ENCODE results near the gene GBGT1.

GBGT1 gene

GRCh38 chr9:133119103-133119845 is 44.4 kb downstream of the GBGT1 start:
- Histone ChIP-seq H3K27me3 (ENCODE audit: insufficient read depth, low read length) (peaks cover 67% of the 10 kb centered on the region), H3K4me3 (ENCODE audit: low read length) (no peak overlapping the region), H3K27ac (ENCODE audit: low read length) (no peak overlapping the region), H3K4me1 (ENCODE audit: insufficient read depth, low read length) (peaks cover 9% of the 10 kb centered on the region; the same call in 1 of the 2 replicates), H3K9me3 (ENCODE audit: insufficient read depth, low read depth, low read length) (no peaks in the 10 kb centered on the region), H3K36me3 (ENCODE audit: insufficient read depth, low read depth, low read length) (no peaks in the 10 kb centered on the region), H3K9ac (ENCODE audit: low read depth, low read length) (no peak overlapping the region)

GRCh38 chr9:133118568-133118967 is 45.1 kb downstream of the GBGT1 start:
- Histone ChIP-seq H3K27me3 (ENCODE audit: insufficient read depth, low read length) (peaks cover 62% of the 10 kb centered on the region), H3K27ac (ENCODE audit: low read length) (no peak overlapping the region), H3K4me1 (ENCODE audit: insufficient read depth, low read length) (peaks cover 9% of the 10 kb centered on the region; the same call in 1 of the 2 replicates), H3K4me3 (ENCODE audit: low read length) (no peak overlapping the region), H3K36me3 (ENCODE audit: insufficient read depth, low read depth, low read length) (no peaks in the 10 kb centered on the region), H3K9ac (ENCODE audit: low read depth, low read length) (no peak overlapping the region), H3K9me3 (ENCODE audit: insufficient read depth, low read depth, low read length) (no peaks in the 10 kb centered on the region)

GRCh38 chr9:133118179-133118520 is 45.6 kb downstream of the GBGT1 start:
- no peak overlapping the region for H3K9ac ChIP-seq (ENCODE audit: low read depth, low read length)
- H3K27ac ChIP-seq (ENCODE audit: low read length): no peak overlapping the region
- H3K9me3 ChIP-seq (ENCODE audit: insufficient read depth, low read depth, low read length): no peaks in the 10 kb centered on the region
- peaks cover 61% of the 10 kb centered on the region for H3K27me3 ChIP-seq (ENCODE audit: insufficient read depth, low read length)
- no peaks in the 10 kb centered on the region for H3K36me3 ChIP-seq (ENCODE audit: insufficient read depth, low read depth, low read length)
- H3K4me1 ChIP-seq (ENCODE audit: insufficient read depth, low read length): peaks cover 9% of the 10 kb centered on the region; the same call in 1 of the 2 replicates
- H3K4me3 ChIP-seq (ENCODE audit: low read length): no peak overlapping the region

- no peak overlapping the region for H3K4me3 ChIP-seq (ENCODE audit: low read length)
- peaks cover 54% of the 10 kb centered on the region for H3K27me3 ChIP-seq (ENCODE audit: insufficient read depth, low read length)
- H3K36me3 ChIP-seq (ENCODE audit: insufficient read depth, low read depth, low read length): no peaks in the 10 kb centered on the region
- H3K4me1 ChIP-seq (ENCODE audit: insufficient read depth, low read length): peaks cover 9% of the 10 kb centered on the region; the same call in 1 of the 2 replicates
- no peaks in the 10 kb centered on the region for H3K9me3 ChIP-seq (ENCODE audit: insufficient read depth, low read depth, low read length)
- H3K9ac ChIP-seq (ENCODE audit: low read depth, low read length): no peak overlapping the region
- no peak overlapping the region for H3K27ac ChIP-seq (ENCODE audit: low read length)
Observed at GRCh38 chr9:133117271-133118178, 46.2 kb downstream of the GBGT1 start.

- H3K4me3 ChIP-seq (ENCODE audit: low read length): no peak overlapping the region
- no peak overlapping the region for H3K9ac ChIP-seq (ENCODE audit: low read depth, low read length)
- peaks cover 45% of the 10 kb centered on the region for H3K27me3 ChIP-seq (ENCODE audit: insufficient read depth, low read length)
- H3K27ac ChIP-seq (ENCODE audit: low read length): no peak overlapping the region
- peaks cover 9% of the 10 kb centered on the region; the same call in 1 of the 2 replicates for H3K4me1 ChIP-seq (ENCODE audit: insufficient read depth, low read length)
- no peaks in the 10 kb centered on the region for H3K36me3 ChIP-seq (ENCODE audit: insufficient read depth, low read depth, low read length)
- H3K9me3 ChIP-seq (ENCODE audit: insufficient read depth, low read depth, low read length): no peaks in the 10 kb centered on the region
Observed at GRCh38 chr9:133116346-133117231, 47.1 kb downstream of the GBGT1 start.

- H3K4me3 ChIP-seq (ENCODE audit: low read length): no peak overlapping the region
- no peak overlapping the region for H3K9ac ChIP-seq (ENCODE audit: low read depth, low read length)
- peaks cover 43% of the 10 kb centered on the region for H3K27me3 ChIP-seq (ENCODE audit: insufficient read depth, low read length)
- H3K36me3 ChIP-seq (ENCODE audit: insufficient read depth, low read depth, low read length): no peaks in the 10 kb centered on the region
- H3K9me3 ChIP-seq (ENCODE audit: insufficient read depth, low read depth, low read length): no peaks in the 10 kb centered on the region
- H3K27ac ChIP-seq (ENCODE audit: low read length): no peak overlapping the region
- H3K4me1 ChIP-seq (ENCODE audit: insufficient read depth, low read length): peaks cover 9% of the 10 kb centered on the region; the same call in 1 of the 2 replicates
Observed at GRCh38 chr9:133115604-133116345, 47.9 kb downstream of the GBGT1 start.

GRCh38 chr9:133114886-133115603 is 48.7 kb downstream of the GBGT1 start:
- H3K4me1 ChIP-seq (ENCODE audit: insufficient read depth, low read length): peaks cover 9% of the 10 kb centered on the region; the same call in 1 of the 2 replicates
- H3K9me3 ChIP-seq (ENCODE audit: insufficient read depth, low read depth, low read length): no peaks in the 10 kb centered on the region
- H3K9ac ChIP-seq (ENCODE audit: low read depth, low read length): no peak overlapping the region
- peaks cover 37% of the 10 kb centered on the region for H3K27me3 ChIP-seq (ENCODE audit: insufficient read depth, low read length)
- no peak overlapping the region for H3K4me3 ChIP-seq (ENCODE audit: low read length)
- H3K36me3 ChIP-seq (ENCODE audit: insufficient read depth, low read depth, low read length): no peaks in the 10 kb centered on the region
- H3K27ac ChIP-seq (ENCODE audit: low read length): no peak overlapping the region

GRCh38 chr9:133113949-133114885 is 49.5 kb downstream of the GBGT1 start:
- Histone ChIP-seq H3K4me3 (ENCODE audit: low read length) (no peak overlapping the region), H3K27me3 (ENCODE audit: insufficient read depth, low read length) (peaks cover 28% of the 10 kb centered on the region), H3K36me3 (ENCODE audit: insufficient read depth, low read depth, low read length) (0 out of 2 replicates have a peak, but pooled peaks cover 4% of the 10 kb centered on the region), H3K4me1 (ENCODE audit: insufficient read depth, low read length) (0 out of 2 replicates have a peak, but pooled peaks cover 3% of the 10 kb centered on the region), H3K9ac (ENCODE audit: low read depth, low read length) (no peak overlapping the region), H3K27ac (ENCODE audit: low read length) (no peak overlapping the region), H3K9me3 (ENCODE audit: insufficient read depth, low read depth, low read length) (no peaks in the 10 kb centered on the region)

GRCh38 chr9:133113163-133113948 is 50.4 kb downstream of the GBGT1 start:
- Histone ChIP-seq H3K9me3 (ENCODE audit: insufficient read depth, low read depth, low read length) (no peaks in the 10 kb centered on the region), H3K27me3 (ENCODE audit: insufficient read depth, low read length) (peaks cover 20% of the 10 kb centered on the region), H3K4me1 (ENCODE audit: insufficient read depth, low read length) (0 out of 2 replicates have a peak, but pooled peaks cover 2% of the 10 kb centered on the region), H3K36me3 (ENCODE audit: insufficient read depth, low read depth, low read length) (peaks cover 4% of the 10 kb centered on the region; the same call in 1 of the 2 replicates), H3K4me3 (ENCODE audit: low read length) (no peak overlapping the region), H3K27ac (ENCODE audit: low read length) (no peak overlapping the region), H3K9ac (ENCODE audit: low read depth, low read length) (no peak overlapping the region)
